Measurements from ENCODE around the gene EGFLAM.

DNA sequence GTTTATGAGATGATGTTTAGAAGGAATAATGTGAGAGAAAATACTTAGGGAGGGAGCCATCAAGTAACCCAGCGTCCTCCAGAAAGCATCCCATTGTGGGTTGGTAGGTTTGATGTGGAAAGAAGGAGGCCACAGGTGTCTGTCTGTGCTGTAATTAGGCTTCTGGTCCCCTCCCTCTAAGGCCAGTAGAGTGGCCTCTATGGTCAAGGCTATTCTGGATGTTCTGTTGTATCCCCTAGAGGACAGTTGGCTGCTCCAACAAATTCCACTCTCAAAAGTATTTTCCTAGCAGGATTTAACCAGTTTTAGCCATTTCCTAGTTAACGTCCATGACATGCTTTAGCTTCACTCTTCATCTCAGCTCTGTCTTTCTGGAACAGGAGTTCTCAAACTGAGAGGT is 106.5 kb downstream of the EGFLAM start:
- TF ChIP-seq, protein P1, sequence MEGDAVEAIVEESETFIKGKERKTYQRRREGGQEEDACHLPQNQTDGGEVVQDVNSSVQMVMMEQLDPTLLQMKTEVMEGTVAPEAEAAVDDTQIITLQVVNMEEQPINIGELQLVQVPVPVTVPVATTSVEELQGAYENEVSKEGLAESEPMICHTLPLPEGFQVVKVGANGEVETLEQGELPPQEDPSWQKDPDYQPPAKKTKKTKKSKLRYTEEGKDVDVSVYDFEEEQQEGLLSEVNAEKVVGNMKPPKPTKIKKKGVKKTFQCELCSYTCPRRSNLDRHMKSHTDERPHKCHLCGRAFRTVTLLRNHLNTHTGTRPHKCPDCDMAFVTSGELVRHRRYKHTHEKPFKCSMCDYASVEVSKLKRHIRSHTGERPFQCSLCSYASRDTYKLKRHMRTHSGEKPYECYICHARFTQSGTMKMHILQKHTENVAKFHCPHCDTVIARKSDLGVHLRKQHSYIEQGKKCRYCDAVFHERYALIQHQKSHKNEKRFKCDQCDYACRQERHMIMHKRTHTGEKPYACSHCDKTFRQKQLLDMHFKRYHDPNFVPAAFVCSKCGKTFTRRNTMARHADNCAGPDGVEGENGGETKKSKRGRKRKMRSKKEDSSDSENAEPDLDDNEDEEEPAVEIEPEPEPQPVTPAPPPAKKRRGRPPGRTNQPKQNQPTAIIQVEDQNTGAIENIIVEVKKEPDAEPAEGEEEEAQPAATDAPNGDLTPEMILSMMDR (IDR thresholded peaks at IDR 0.05) = no peak
- TF ChIP-seq POLR2A (IDR thresholded peaks at IDR 0.05) (no peak), EP300 (IDR thresholded peaks at IDR 0.05) (no peak), POLR2AphosphoS5 (IDR thresholded peaks at IDR 0.05) (no peak)
